Measurements from ENCODE around the gene SPCS2.

DNA sequence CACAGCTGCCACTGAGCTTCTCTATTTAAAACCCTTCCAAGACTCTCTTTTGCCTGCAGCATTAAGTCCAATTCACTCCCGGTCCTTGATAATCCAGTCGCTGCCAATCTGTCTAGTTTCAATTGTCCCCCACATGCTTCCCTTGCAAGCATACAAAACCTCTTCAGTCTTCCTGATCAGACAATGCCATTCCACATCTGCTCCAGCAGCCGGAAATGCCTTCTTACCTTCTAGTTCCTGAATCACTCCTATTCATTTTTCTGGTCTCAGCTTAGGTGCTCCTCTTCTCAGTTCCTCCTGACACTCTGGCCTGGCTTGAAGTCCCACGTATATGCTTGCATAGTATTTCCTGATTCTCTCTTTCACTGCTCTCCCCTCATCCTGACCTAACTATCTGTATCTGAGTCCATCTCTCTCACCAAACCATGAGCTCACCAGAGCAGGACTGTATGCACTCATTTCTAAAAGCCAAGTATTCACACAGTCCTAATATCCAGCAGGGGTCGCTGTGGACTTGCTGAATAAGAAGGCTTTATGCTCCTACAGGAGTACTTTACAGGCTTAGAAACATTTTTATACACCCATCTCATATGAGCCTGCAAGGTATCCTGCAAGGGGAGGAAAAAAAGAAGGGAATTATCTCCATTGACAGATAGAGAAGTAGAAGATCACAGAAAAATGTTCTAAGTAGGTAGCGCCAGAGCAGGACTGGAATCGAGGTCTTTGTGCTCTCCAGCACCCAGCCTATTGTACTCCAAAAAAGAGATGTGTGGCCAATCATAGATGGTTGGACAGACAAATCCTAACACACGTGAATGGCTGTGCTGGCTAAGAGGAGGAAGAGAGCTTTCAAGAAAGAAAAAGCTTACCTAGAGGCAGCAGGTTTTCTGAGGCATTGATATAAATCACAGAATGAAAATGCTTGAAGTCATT, 19.4 kb upstream of the SPCS2 start:
- TF ChIP-seq POLR2A (IDR thresholded peaks at IDR 0.05) (no peak), POLR2AphosphoS5 (IDR thresholded peaks at IDR 0.05; ENCODE audit: insufficient read depth in 1 of 2, low read depth in 1 of 2) (no peak)
- TF ChIP-seq, protein P1, sequence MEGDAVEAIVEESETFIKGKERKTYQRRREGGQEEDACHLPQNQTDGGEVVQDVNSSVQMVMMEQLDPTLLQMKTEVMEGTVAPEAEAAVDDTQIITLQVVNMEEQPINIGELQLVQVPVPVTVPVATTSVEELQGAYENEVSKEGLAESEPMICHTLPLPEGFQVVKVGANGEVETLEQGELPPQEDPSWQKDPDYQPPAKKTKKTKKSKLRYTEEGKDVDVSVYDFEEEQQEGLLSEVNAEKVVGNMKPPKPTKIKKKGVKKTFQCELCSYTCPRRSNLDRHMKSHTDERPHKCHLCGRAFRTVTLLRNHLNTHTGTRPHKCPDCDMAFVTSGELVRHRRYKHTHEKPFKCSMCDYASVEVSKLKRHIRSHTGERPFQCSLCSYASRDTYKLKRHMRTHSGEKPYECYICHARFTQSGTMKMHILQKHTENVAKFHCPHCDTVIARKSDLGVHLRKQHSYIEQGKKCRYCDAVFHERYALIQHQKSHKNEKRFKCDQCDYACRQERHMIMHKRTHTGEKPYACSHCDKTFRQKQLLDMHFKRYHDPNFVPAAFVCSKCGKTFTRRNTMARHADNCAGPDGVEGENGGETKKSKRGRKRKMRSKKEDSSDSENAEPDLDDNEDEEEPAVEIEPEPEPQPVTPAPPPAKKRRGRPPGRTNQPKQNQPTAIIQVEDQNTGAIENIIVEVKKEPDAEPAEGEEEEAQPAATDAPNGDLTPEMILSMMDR (IDR thresholded peaks at IDR 0.05), result peak; percentile 56 to 86 (median 72)

Measured in vagina (tissue), 2 donors.